H9 (cell line): Measurements from ENCODE around the gene GIPC2. TPM values are rescaled to one million over a fixed set of nuclear protein-coding genes. Genes with fewer than 3 reads are reported as not detected.

Experiments
- DNase-seq: peaks from one replicate; pipeline ENCODE4 v3.0.0-alpha.2; 2017
- H2AFZ ChIP-seq: one replicate; pipeline ENCODE4 v1.6.1; 2013; ENCODE audit warnings: mild to moderate bottlenecking, low read length, control low read depth, moderate library complexity
- H2AK5ac ChIP-seq: 2 replicates; pipeline ENCODE4 v1.6.1; 2013; ENCODE audit warnings: low read length, control low read depth, mixed read lengths; ENCODE audit not compliant: insufficient read length
- H2BK120ac ChIP-seq: one replicate; pipeline ENCODE4 v1.6.1; 2013; ENCODE audit warnings: low read depth, mild to moderate bottlenecking, low read length, control low read depth, inconsistent platforms; ENCODE audit not compliant: poor library complexity, severe bottlenecking
- H2BK12ac ChIP-seq: 2 replicates; pipeline ENCODE4 v1.6.1; 2013; ENCODE audit warnings: low read length, control low read depth, mixed read lengths, low read depth; ENCODE audit not compliant: insufficient read length
- H2BK15ac ChIP-seq: 2 replicates; pipeline ENCODE4 v1.6.1; 2013; ENCODE audit warnings: low read depth, low read length, control low read depth
- H2BK20ac ChIP-seq: one replicate; pipeline ENCODE4 v1.6.1; 2013; ENCODE audit warnings: low read depth, mild to moderate bottlenecking, low read length, control low read depth, inconsistent platforms; ENCODE audit not compliant: poor library complexity, severe bottlenecking
- H2BK5ac ChIP-seq: 2 replicates; pipeline ENCODE4 v1.6.1; 2013; ENCODE audit warnings: low read length, control low read depth, mixed read lengths; ENCODE audit not compliant: insufficient read length
- H3K14ac ChIP-seq: 2 replicates; pipeline ENCODE4 v1.6.1; 2013; ENCODE audit warnings: low read length, control low read depth; ENCODE audit not compliant: insufficient read depth
- H3K18ac ChIP-seq: 2 replicates; pipeline ENCODE4 v1.6.1; 2013; ENCODE audit warnings: low read depth, mild to moderate bottlenecking, mixed read lengths, low read length, control low read depth; ENCODE audit not compliant: insufficient read length
- H3K23ac ChIP-seq: 2 replicates; pipeline ENCODE4 v1.6.1; 2013; ENCODE audit warnings: low read length, control low read depth, mixed read lengths, low read depth; ENCODE audit not compliant: insufficient read length
- H3K23me2 ChIP-seq: 2 replicates; pipeline ENCODE4 v1.6.1; 2013; ENCODE audit warnings: low read depth, mild to moderate bottlenecking, mixed read lengths, low read length, control low read depth; ENCODE audit not compliant: insufficient read length, poor library complexity, severe bottlenecking
- H3K27ac ChIP-seq: 2 replicates; pipeline ENCODE4 v1.5.1; 2013; ENCODE audit warnings: low read length, control low read depth, mixed read lengths, low read depth; ENCODE audit not compliant: insufficient read length
- H3K27me3 ChIP-seq: 2 replicates; pipeline ENCODE4 v1.6.1; 2013; ENCODE audit warnings: low read length, control low read depth, inconsistent platforms; ENCODE audit not compliant: insufficient read depth
- H3K4ac ChIP-seq: 2 replicates; pipeline ENCODE4 v1.6.1; 2013; ENCODE audit warnings: low read depth, mild to moderate bottlenecking, control low read depth, inconsistent platforms, low read length, moderate library complexity
- H3K4me1 ChIP-seq: 2 replicates; pipeline ENCODE4 v1.6.1; 2013; ENCODE audit warnings: low read length, control low read depth, inconsistent platforms; ENCODE audit not compliant: insufficient read depth
- H3K4me2 ChIP-seq: 2 replicates; pipeline ENCODE4 v1.6.1; 2013; ENCODE audit warnings: low read length, control low read depth, mixed read lengths; ENCODE audit not compliant: insufficient read length, insufficient read depth
- H3K56ac ChIP-seq: 2 replicates; pipeline ENCODE4 v1.6.1; 2013; ENCODE audit warnings: low read depth, mild to moderate bottlenecking, mixed read lengths, low read length, control low read depth; ENCODE audit not compliant: insufficient read length
- H3K79me1 ChIP-seq: 2 replicates; pipeline ENCODE4 v1.6.1; 2013; ENCODE audit warnings: low read depth, mild to moderate bottlenecking, moderate library complexity, low read length, control low read depth, inconsistent platforms; ENCODE audit not compliant: insufficient read depth, poor library complexity, severe bottlenecking
- H3K79me2 ChIP-seq: 2 replicates; pipeline ENCODE4 v1.6.1; 2013; ENCODE audit warnings: low read length, control low read depth, inconsistent platforms; ENCODE audit not compliant: insufficient read depth
- H3K9ac ChIP-seq: 2 replicates; pipeline ENCODE4 v1.6.1; 2013; ENCODE audit warnings: low read length, control low read depth, mixed read lengths; ENCODE audit not compliant: insufficient read length; ENCODE audit errors: extremely low read depth
- H3K9me3 ChIP-seq: one replicate; pipeline ENCODE4 v1.6.1; 2013; ENCODE audit warnings: low read depth, low read length, inconsistent platforms; ENCODE audit not compliant: control insufficient read depth
- H3T11ph ChIP-seq: one replicate; pipeline ENCODE4 v1.6.1; 2013; ENCODE audit warnings: mild to moderate bottlenecking, low read length, control low read depth, inconsistent platforms
- H4K20me1 ChIP-seq: one replicate; pipeline ENCODE4 v1.6.1; 2013; ENCODE audit not compliant: control insufficient read depth, insufficient read length, insufficient read depth
- H4K5ac ChIP-seq: 2 replicates; pipeline ENCODE4 v1.6.1; 2013; ENCODE audit warnings: low read depth, mild to moderate bottlenecking, mixed read lengths, low read length, control low read depth; ENCODE audit not compliant: insufficient read length
- H4K8ac ChIP-seq: replicated peaks from 2 replicates; pipeline ENCODE4 v1.6.1; 2013; ENCODE audit warnings: low read length, control low read depth, mixed read lengths, low read depth; ENCODE audit not compliant: insufficient read length
- H4K91ac ChIP-seq: 2 replicates; pipeline ENCODE4 v1.6.1; 2013; ENCODE audit warnings: low read depth, mild to moderate bottlenecking, moderate library complexity, mixed read lengths, low read length, control low read depth; ENCODE audit not compliant: insufficient read length
- H3K27ac Mint-ChIP-seq, 3 experiments: 2 replicates in 2 of 3; 3 replicates in 1 of 3; pipeline ENCODE4 v1.8.0; 2020 to 2021; ENCODE audit warnings: mixed read lengths in 3 of 3, mild to moderate bottlenecking in 1 of 3, moderate library complexity in 1 of 3
- H3K27me3 Mint-ChIP-seq: 2 replicates; pipeline ENCODE4 v1.8.0; 2021; ENCODE audit warnings: low read depth, mild to moderate bottlenecking, moderate library complexity, mixed read lengths
- H3K36me3 Mint-ChIP-seq, 3 experiments: 2 replicates in 2 of 3; 3 replicates in 1 of 3; pipeline ENCODE4 v1.8.0; 2020 to 2021; ENCODE audit warnings: low read depth in 3 of 3, mixed read lengths in 3 of 3; ENCODE audit not compliant: insufficient read depth in 1 of 3
- H3K4me1 Mint-ChIP-seq, 2 experiments: 2 replicates each; pipeline ENCODE4 v1.8.0; 2020; ENCODE audit warnings: mixed read lengths in 2 of 2
- H3K4me3 Mint-ChIP-seq, 2 experiments: 2 replicates in 1 of 2; 3 replicates in 1 of 2; pipeline ENCODE4 v1.8.0; 2020 to 2021; ENCODE audit warnings: mild to moderate bottlenecking in 2 of 2, mixed read lengths in 2 of 2, moderate library complexity in 1 of 2
- H3K9me3 Mint-ChIP-seq, 2 experiments: 2 replicates in 1 of 2; 3 replicates in 1 of 2; pipeline ENCODE4 v1.8.0; 2020; ENCODE audit warnings: mild to moderate bottlenecking in 2 of 2, mixed read lengths in 2 of 2, moderate library complexity in 1 of 2
- CTCF ChIP-seq: fragments of 200-600 bp; sonication (generic); conservative IDR thresholded peaks from 3 replicates; pipeline ENCODE4 v1.8.0; 2021; ENCODE audit warnings: antibody characterized with exemption, mild to moderate bottlenecking
- WGBS: extraction: QIAGEN DNeasy Blood & Tissue Kit; methylation state at CpG from one replicate; pipeline ENCODE4 v1.1.7; 2013; ENCODE audit warnings: missing lambda C conversion rate, low lambda C conversion rate, mixed read lengths; ENCODE audit not compliant: insufficient read length; ENCODE audit errors: extremely low coverage; 5-methylcytosine and 5-hydroxymethylcytosine counted together
- total RNA-seq: library from RNA; stranded (reverse); gene quantifications from 2 replicates; pipeline ENCODE4 v1.2.1, GENCODE V29; 2021

The GIPC2 gene
- total RNA-seq, 1 experiment from 2014 or later: 0.85 TPM

DNA sequence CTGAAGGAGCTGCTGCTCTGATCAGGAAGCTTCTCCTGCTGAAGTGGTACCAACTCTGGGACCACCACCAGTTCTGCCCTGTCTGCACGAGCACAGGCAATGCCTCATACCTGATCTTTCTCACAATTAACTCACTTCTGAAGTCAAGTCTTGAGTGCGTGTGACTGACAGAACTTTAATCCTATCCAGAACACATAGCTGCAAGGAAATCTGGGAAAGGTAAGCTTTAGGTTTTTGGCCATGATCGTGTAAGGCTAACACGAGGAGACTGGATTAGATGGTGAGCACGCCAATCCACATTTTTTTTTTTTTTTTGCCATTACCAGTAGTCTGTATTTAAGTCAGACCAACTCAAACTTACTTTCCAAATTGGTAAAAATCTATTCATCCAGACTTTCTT is 101.3 kb downstream of the GIPC2 start:
- no peak overlapping the region for H3T11ph ChIP-seq
- H3K56ac ChIP-seq: no peak overlapping the region
- DNase-seq: no peak
- no peak overlapping the region for H3K9ac ChIP-seq
- no peak overlapping the region for H3K4me3 Mint-ChIP-seq
- no peak overlapping the region for H2AFZ ChIP-seq
- H3K27me3 Mint-ChIP-seq: peaks cover 17% of the 10 kb centered on the region
- H3K18ac ChIP-seq: no peak overlapping the region
- H3K4ac ChIP-seq: no peak overlapping the region
- no peaks in the 10 kb centered on the region for H3K36me3 Mint-ChIP-seq
- no peak overlapping the region for H2BK120ac ChIP-seq
- no peaks in the 10 kb centered on the region for H3K79me1 ChIP-seq
- no peak overlapping the region for H4K8ac ChIP-seq
- no peak overlapping the region for H3K27ac ChIP-seq
- no peak for TF ChIP-seq CTCF
- no CpG with 5 or more reads among the region's 5 CpGs for WGBS
- H3K27ac Mint-ChIP-seq: no peak overlapping the region
- no peak overlapping the region for H2BK5ac ChIP-seq
- H4K20me1 ChIP-seq: no peaks in the 10 kb centered on the region
- H2AK5ac ChIP-seq: no peak overlapping the region
- no peaks in the 10 kb centered on the region for H3K79me2 ChIP-seq
- H3K27me3 ChIP-seq: no peaks in the 10 kb centered on the region
- no peak overlapping the region for H2BK15ac ChIP-seq
- no peak overlapping the region for H3K4me2 ChIP-seq
- no peaks in the 10 kb centered on the region for H3K4me1 ChIP-seq
- H3K9me3 Mint-ChIP-seq: no peaks in the 10 kb centered on the region; a peak in 2 of 5 replicates
- no peak overlapping the region for H4K5ac ChIP-seq
- H3K23me2 ChIP-seq: no peaks in the 10 kb centered on the region
- no peak overlapping the region for H3K14ac ChIP-seq
- H3K4me1 Mint-ChIP-seq: no peaks in the 10 kb centered on the region
- H3K9me3 ChIP-seq: no peaks in the 10 kb centered on the region
- no peak overlapping the region for H3K23ac ChIP-seq
- no peak overlapping the region for H4K91ac ChIP-seq
- H2BK20ac ChIP-seq: no peak overlapping the region
- no peak overlapping the region for H2BK12ac ChIP-seq
